SK-N-SH treated with all-trans-retinoic acid at 6 μM for 48 hours (cell line): Measurements from ENCODE around the gene PIGV.

Source experiments
- ATAC-seq: fragments of 200-7000 bp; cut with Tn5 transposase; 3 replicates; pipeline ENCODE4 v1.9.1; 2020; ENCODE audit warnings: mild to moderate bottlenecking, moderate library complexity
- ARNTL ChIP-seq: fragments of 450-650 bp; formaldehyde crosslinking; IDR thresholded peaks from 2 replicates; pipeline ENCODE4 v1.5.0; 2020; ENCODE audit warnings: low read depth, mild to moderate bottlenecking, moderate library complexity, borderline replicate concordance
- BACH2 ChIP-seq: fragments of 250-450 bp; sonication (Bioruptor Pico); IDR thresholded peaks from 2 replicates; pipeline ENCODE4 v1.9.0; 2021; ENCODE audit warnings: mild to moderate bottlenecking, borderline replicate concordance
- CSDC2 ChIP-seq: fragments of 250-450 bp; sonication (Bioruptor Pico); IDR thresholded peaks from 2 replicates; pipeline ENCODE4 v1.5.0; 2020; ENCODE audit warnings: mild to moderate bottlenecking, moderate library complexity
- CSRNP3 ChIP-seq: fragments of 250-450 bp; sonication (Bioruptor Pico); IDR thresholded peaks from 2 replicates; pipeline ENCODE4 v1.5.1; 2021; ENCODE audit warnings: mild to moderate bottlenecking, moderate library complexity
- ISL1 ChIP-seq: fragments of 250-450 bp; sonication (Bioruptor Pico); IDR thresholded peaks from 2 replicates; pipeline ENCODE4 v2.1.2; 2022; ENCODE audit warnings: mild to moderate bottlenecking, moderate library complexity
- PATZ1 ChIP-seq: fragments of 250-450 bp; sonication (Bioruptor Pico); IDR thresholded peaks from 2 replicates; pipeline ENCODE4 v1.8.0; 2020; ENCODE audit warnings: mild to moderate bottlenecking, moderate library complexity, borderline replicate concordance
- PPARA ChIP-seq: fragments of 250-450 bp; sonication (Bioruptor Pico); IDR thresholded peaks from 2 replicates; pipeline ENCODE4 v1.5.0; 2020; ENCODE audit warnings: mild to moderate bottlenecking, borderline replicate concordance
- RARB ChIP-seq: fragments of 250-450 bp; sonication (Bioruptor Pico); IDR thresholded peaks from 2 replicates; pipeline ENCODE4 v1.8.0; 2021; ENCODE audit warnings: mild to moderate bottlenecking, moderate library complexity
- SNAI2 ChIP-seq: fragments of 250-450 bp; sonication (Bioruptor Pico); IDR thresholded peaks from 2 replicates; pipeline ENCODE4 v1.5.0; 2020; ENCODE audit warnings: mild to moderate bottlenecking, moderate library complexity
- TCF4 ChIP-seq: fragments of 250-450 bp; sonication (Bioruptor Pico); IDR thresholded peaks from 2 replicates; pipeline ENCODE4 v1.8.0; 2021; ENCODE audit warnings: mild to moderate bottlenecking, moderate library complexity, borderline replicate concordance
- TOX ChIP-seq: fragments of 250-450 bp; sonication (Bioruptor Pico); IDR thresholded peaks from 2 replicates; pipeline ENCODE4 v1.8.0; 2021; ENCODE audit warnings: mild to moderate bottlenecking, moderate library complexity, borderline replicate concordance
- TSHZ2 ChIP-seq: fragments of 250-450 bp; sonication (Bioruptor Pico); IDR thresholded peaks from 2 replicates; pipeline ENCODE4 v1.5.0; 2020; ENCODE audit warnings: mild to moderate bottlenecking, moderate library complexity
- ZC3H10 ChIP-seq: fragments of 250-450 bp; sonication (Bioruptor Pico); IDR thresholded peaks from 2 replicates; pipeline ENCODE4 v1.5.1; 2021; ENCODE audit warnings: mild to moderate bottlenecking, moderate library complexity
- ZFP3 ChIP-seq: fragments of 250-450 bp; sonication (Bioruptor Pico); IDR thresholded peaks from 2 replicates; pipeline ENCODE4 v1.5.0; 2020; ENCODE audit warnings: mild to moderate bottlenecking, moderate library complexity
- ZNF565 ChIP-seq: fragments of 450-650 bp; formaldehyde crosslinking; conservative IDR thresholded peaks from 2 replicates; pipeline ENCODE4 v1.5.0; 2020; ENCODE audit warnings: low read depth, mild to moderate bottlenecking, moderate library complexity
- ZNF70 ChIP-seq: fragments of 450-650 bp; formaldehyde crosslinking; IDR thresholded peaks from 2 replicates; pipeline ENCODE4 v1.5.0; 2020; ENCODE audit warnings: mild to moderate bottlenecking, moderate library complexity
- ZNF8 ChIP-seq: fragments of 450-650 bp; formaldehyde crosslinking; IDR thresholded peaks from 2 replicates; pipeline ENCODE4 v1.5.0; 2020; ENCODE audit warnings: mild to moderate bottlenecking, moderate library complexity
- TF ChIP-seq, protein P1 (sequence below): fragments of 250-450 bp; sonication (Bioruptor Pico); IDR thresholded peaks from 2 replicates; pipeline ENCODE4 v1.5.1; 2020; ENCODE audit warnings: low read depth, mild to moderate bottlenecking, moderate library complexity
- TF ChIP-seq, protein P2 (sequence below): fragments of 250-450 bp; sonication (Bioruptor Pico); IDR thresholded peaks from 2 replicates; pipeline ENCODE4 v1.8.0; 2021; ENCODE audit warnings: low read depth, mild to moderate bottlenecking, moderate library complexity, borderline replicate concordance

PIGV gene

DNA sequence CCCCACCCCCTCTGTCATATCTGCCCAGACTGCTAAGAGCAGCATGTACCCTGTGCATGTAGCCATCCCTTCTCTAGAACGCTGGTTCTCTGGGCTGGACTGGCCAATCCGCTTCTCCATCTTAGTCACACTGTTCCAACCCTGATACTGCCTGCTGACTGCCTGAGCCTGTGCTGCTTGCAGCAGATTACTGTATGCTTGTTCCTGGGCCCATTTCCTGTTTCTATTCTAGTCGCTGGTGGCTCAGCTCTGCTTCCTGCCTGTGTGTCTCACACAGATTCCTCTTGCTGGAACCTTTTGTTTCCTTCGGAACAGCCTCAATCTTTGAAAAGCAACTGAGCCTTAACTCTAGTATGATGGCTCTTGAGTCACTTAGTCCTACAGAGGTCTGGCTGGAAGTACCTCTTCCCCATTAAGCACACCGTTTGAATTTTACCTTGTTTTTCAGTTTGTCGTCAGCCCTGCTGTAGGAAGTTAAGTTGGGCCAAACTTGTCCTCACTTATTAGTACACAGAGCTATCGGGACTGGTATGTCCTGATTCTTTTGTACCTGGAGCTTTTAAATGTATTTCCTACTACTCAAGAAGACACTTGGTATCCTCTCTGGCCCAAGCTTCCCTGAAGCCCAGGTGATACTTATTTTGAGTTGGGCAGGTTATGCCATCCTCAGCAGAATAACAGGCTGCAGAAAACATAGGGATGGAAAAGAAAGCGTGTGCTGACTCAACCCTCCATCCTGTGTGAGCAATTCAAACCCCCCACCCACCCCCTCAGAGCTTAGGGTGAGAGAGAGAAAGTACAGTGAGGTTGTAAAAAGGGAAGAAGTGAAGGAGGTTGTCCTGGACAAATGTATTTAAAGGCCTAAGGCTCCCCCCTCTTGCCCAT is 43.4 kb upstream of the PIGV start:
- peak; percentile 97 for ATAC-seq
- TF ChIP-seq ZNF8 (CRISPR knock-in tag) (peak; percentile 16; the same call in 1 of the 2 replicates), PPARA (CRISPR knock-in tag) (no peak), ZC3H10 (no peak), PATZ1 (CRISPR knock-in tag) (no peak)

DNA sequence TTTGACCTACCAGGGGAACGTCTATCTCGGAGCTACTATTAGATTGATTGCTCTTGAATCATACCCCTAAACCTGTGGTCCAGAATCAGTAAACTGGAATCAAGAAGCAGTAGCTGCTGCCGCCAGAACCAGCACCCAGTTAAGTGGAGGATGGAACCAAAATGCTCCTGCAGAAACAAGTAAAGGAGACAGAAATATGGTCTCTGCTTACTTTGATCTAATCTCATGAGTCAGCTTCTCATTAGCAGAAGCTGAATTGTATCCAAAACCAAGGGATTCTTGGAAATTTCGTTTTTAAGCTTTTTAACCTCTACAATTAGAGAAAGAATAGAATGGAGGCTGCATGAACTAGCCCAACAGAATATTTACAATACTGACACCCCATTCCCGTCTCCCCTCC is 42.6 kb upstream of the PIGV start:
- TF ChIP-seq RARB (CRISPR knock-in tag), result no peak
- no peak for TF ChIP-seq ZFP3 (CRISPR knock-in tag)
- no peak for TF ChIP-seq ISL1 (CRISPR knock-in tag)
- no peak for TF ChIP-seq TSHZ2 (CRISPR knock-in tag)
- no peak for TF ChIP-seq ZNF565 (CRISPR knock-in tag)
- TF ChIP-seq ZC3H10, result no peak
- no peak for TF ChIP-seq CSDC2 (CRISPR knock-in tag)
- TF ChIP-seq CSRNP3 (CRISPR knock-in tag), result no peak
- no peak for TF ChIP-seq SNAI2
- TF ChIP-seq TCF4, result no peak
- no peak for TF ChIP-seq TOX (CRISPR knock-in tag)
- TF ChIP-seq, protein P1, sequence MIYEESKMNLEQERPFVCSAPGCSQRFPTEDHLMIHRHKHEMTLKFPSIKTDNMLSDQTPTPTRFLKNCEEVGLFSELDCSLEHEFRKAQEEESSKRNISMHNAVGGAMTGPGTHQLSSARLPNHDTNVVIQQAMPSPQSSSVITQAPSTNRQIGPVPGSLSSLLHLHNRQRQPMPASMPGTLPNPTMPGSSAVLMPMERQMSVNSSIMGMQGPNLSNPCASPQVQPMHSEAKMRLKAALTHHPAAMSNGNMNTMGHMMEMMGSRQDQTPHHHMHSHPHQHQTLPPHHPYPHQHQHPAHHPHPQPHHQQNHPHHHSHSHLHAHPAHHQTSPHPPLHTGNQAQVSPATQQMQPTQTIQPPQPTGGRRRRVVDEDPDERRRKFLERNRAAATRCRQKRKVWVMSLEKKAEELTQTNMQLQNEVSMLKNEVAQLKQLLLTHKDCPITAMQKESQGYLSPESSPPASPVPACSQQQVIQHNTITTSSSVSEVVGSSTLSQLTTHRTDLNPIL, result no peak
- peak; percentile 26 for ATAC-seq

DNA sequence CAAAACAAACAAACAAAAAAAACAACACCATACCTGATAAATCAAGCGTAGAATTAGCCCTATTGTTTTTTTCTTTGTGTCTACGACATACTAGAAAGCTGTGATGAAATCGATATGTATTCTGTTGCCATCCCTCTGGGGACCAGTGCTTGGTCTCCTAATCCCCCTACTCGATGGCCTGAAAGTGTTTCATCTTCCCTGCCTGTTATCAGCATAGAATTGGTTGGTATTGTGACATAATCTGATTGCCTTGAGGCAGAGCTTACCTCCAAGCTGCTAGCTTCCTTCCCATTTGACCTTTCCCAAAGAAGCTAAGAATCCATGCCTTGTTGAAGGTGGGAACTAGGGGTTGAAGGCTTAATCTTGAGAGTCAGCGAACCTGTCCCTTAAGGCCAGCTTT is 40.7 kb upstream of the PIGV start:
- no peak for TF ChIP-seq TOX (CRISPR knock-in tag)
- TF ChIP-seq RARB (CRISPR knock-in tag), result no peak
- TF ChIP-seq ZC3H10, result no peak
- TF ChIP-seq, protein P2, sequence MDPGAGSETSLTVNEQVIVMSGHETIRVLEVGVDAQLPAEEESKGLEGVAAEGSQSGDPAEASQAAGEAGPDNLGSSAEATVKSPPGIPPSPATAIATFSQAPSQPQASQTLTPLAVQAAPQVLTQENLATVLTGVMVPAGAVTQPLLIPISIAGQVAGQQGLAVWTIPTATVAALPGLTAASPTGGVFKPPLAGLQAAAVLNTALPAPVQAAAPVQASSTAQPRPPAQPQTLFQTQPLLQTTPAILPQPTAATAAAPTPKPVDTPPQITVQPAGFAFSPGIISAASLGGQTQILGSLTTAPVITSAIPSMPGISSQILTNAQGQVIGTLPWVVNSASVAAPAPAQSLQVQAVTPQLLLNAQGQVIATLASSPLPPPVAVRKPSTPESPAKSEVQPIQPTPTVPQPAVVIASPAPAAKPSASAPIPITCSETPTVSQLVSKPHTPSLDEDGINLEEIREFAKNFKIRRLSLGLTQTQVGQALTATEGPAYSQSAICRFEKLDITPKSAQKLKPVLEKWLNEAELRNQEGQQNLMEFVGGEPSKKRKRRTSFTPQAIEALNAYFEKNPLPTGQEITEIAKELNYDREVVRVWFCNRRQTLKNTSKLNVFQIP (CRISPR knock-in tag), result no peak
- no peak for ATAC-seq

- no peak for ATAC-seq
- no peak for TF ChIP-seq ARNTL
Measured at GRCh38 chr1:26748351-26748750, 39.4 kb upstream of the PIGV start.

DNA sequence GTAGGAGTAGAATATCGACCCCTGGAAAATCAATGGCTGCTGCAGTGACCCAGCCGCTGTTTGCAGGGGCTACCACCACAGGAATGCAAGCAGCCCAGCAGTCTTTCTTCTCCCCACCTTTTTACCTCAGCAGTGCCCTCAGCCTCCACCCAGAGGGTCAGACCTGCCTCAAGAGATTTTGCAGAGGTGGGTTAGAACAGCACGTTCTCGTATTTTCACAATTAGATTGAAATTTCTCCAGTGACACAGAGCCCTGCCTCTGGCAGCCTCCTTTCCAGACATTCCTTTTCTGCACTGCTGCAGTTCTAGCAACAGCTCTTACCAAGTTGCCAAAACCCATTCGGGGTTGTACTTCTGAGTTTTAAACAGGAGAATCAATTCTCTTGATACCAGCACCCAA is 38.3 kb upstream of the PIGV start:
- ATAC-seq, result no peak
- TF ChIP-seq TCF4 (no peak), PPARA (CRISPR knock-in tag) (no peak), BACH2 (no peak), ZNF8 (CRISPR knock-in tag) (no peak), ZNF70 (no peak), SNAI2 (no peak), ARNTL (no peak), ISL1 (CRISPR knock-in tag) (no peak), ZC3H10 (no peak), PATZ1 (CRISPR knock-in tag) (no peak)
- TF ChIP-seq, protein P1, result no peak
